Brain pericyte (primary cell): Measurements from ENCODE around the gene SYCP3.
"Not testable (repeated sequence)": the region's sequence is repeated elsewhere in the genome, so short reads cannot be mapped to it uniquely, and the experiment has no call there.

Experiments used
- DNase-seq: peaks from one replicate; pipeline ENCODE4 v3.0.0-alpha.2; 2012; ENCODE audit warnings: low read depth, low spot score

SYCP3 gene

GRCh38 chr12:101761350-101761749 is 22.1 kb upstream of the SYCP3 start:
- DNase-seq: no peak

DNA sequence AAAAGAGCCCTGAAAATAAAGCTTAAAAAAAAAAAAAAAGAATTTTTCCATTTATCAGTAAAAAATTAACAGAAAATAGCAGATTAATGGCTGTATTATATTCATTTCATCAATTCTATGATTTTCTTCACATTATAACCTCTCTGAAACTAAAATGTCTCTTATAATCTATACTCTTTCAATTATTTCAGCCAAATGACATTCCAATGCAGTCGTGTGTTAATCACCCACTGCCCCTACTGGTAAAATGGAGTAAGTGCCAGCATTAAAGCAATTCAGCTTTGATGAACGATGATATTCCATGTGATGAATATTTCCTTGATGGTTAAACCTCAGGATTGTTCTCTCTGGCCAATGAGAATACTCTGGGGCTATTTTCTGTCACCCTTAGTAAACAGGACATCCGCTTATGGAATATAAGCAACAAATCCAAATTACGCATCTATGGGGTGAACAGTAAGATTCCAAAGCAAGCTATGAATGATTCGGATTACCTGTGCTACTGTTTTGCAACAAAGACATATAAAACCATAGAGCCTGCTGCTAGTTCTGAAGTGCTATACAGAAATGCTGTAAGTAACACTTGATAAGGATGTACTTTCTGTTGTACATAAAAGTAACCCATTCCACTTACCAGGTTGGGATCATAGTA is 20.3 kb upstream of the SYCP3 start:
- no peak for DNase-seq

- no peak for DNase-seq
Measured at GRCh38 chr12:101750152-101750551, 10.9 kb upstream of the SYCP3 start.

DNA sequence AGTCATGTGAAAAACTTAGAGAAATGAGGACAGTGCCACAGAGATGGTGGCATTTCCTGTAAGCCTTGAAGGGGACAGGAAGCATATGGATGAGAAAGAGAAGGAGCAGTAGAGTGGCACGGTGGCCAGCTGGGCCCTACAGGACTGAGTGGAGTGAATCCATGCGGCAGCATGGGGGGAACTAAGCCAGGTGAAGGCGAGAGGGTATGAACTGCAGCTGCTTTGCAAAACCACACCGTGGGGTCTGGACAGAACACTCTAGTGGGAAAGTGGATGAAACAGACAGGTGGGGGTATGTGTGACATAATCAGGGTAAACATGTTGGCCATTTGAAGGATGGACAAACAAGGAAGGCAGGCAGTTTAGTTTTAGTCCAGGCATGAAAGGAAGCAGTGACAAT is 10.4 kb upstream of the SYCP3 start:
- DNase-seq: no peak

DNA sequence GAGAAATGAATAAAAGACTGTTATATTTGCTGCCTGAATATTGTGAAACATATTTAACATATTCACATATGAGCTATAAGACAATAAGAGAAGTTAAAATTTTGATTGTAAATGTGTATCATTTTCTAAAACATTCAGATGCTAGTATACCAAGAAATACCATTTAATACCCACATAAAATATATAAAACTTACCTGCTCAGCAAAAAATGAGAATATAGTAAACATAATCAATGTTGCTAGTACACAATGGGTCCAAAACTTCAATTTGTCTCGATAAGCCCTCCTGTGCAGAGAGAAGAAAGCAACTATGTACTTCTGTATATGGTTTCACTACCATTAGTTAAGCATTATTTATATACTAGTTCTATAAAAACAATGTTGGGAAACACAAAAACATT is 9.6 kb upstream of the SYCP3 start:
- no peak for DNase-seq

- no peak for DNase-seq
Measured at GRCh38 chr12:101747697-101748096, 8.4 kb upstream of the SYCP3 start.

DNA sequence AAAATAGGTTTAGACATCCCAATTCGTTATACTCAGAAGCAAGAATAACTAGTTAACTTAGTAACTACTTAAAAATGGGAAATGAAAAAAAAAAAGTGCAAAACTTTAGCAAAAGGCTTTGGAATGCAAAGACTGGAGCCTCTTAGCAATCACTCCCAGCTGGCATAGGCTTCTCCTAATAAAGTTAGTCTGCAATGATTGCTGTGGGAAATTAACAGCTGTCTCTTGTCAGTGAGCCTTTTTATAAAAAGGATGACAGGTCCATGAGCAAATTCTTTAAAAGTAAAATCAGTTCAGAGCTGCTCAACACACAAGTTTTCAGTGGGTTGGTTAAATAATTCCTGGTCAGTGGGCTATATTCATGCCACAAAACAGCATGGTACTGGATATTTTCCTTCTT is 7.4 kb upstream of the SYCP3 start:
- DNase-seq: no peak

DNA sequence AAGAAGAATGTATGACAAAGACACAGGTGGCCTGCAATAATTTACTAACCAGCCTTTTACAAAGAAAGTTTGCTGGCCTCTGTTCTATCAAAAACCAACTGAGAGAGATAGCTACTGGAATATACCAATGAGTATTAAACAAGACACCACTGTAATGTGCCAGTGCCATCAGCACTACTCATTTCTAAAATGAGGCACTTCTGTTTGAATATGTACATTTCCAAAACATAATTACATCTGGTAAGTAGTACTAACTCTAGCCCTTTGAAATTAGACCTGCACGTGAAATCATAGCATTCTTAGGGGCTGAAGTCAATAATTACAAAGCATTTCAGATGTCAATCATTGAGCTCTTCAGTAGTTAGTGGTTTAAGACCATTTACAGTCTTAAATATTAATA is 6.9 kb upstream of the SYCP3 start:
- DNase-seq: no peak

DNA sequence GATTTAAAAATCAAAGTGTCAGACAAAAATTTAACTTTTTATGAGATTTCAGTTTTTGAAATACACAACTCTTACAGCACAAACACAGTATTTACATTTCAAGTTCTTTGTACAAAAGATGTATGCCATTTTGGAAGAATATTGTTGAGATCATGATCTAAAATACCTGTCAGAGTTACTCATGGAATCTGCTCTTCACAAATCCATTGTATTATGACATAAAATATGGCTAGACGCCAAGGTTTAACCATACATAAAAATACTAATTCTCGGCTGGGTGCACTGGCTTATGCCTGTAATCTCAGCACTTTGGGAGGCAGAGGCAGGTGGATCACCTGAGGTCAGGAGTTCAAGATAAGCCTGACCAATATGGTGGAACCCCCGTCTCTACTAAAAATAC is 6.2 kb upstream of the SYCP3 start:
- DNase-seq: no peak

GRCh38 chr12:101743724-101744472 is 4.6 kb upstream of the SYCP3 start:
- no peak for DNase-seq

DNA sequence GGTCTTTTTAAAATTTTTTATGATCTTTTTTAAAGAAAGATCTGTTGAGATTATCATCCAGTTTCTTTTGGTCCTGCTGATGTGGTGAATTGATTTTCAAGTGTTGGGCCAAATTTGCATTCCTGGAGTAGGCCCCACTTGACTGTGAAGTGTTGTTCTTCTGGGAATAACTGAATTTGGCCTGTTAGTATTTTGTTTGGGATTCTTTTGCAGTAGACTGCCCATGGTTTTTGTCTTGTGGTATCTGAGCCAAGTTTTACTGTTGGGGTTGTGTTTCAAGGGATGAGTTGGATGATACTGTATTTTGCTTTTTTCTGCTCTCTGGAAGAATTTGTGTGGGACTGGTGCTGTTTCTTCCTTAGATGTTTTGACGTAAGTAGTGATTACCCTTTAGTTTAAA is 4.0 kb upstream of the SYCP3 start:
- no peak for DNase-seq

- DNase-seq: no peak
Measured at GRCh38 chr12:101740980-101741379, 1.7 kb upstream of the SYCP3 start.

- DNase-seq: no peak
Measured at GRCh38 chr12:101740566-101740965, 1.3 kb upstream of the SYCP3 start.

GRCh38 chr12:101737476-101737875 is 1.8 kb downstream of the SYCP3 start:
- no peak for DNase-seq

DNA sequence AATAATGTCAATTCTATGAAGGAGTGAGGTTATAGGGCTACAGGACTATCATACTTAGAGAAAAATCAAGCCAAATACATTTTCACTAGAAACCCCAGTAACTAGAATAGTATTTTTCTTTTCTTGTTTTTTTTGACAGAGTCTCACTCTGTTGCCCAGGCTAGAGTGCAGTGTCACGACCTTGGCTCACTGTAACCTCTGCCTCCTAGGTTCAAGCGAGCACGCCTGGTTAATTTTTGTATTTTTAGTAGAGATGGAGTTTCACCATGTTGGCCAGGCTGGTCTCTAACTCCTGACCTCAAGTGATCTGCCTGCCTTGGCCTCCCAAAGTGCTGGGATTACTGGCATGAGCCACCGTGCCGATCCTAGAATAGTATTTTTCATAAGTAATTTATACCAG is 4.8 kb downstream of the SYCP3 start:
- not testable (repeated sequence) for DNase-seq

DNA sequence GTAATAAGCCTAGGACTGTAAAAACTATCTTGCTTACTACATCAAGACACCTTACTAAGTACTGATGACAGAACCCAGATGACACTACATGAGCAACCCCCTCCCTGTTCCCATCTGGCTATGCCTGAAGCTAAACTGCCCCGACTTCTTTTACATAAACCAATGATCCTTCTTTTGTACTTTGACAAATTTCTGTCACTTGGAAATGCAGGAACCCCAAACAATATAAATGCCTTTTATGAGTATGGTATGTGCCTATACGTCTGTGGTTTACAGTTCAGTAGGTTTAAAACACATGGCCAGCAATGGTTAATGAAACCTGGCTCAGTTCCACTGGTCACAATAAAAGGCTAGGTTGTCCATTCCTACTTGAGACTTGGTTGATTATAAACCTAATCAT is 6.1 kb downstream of the SYCP3 start:
- DNase-seq: no peak

DNA sequence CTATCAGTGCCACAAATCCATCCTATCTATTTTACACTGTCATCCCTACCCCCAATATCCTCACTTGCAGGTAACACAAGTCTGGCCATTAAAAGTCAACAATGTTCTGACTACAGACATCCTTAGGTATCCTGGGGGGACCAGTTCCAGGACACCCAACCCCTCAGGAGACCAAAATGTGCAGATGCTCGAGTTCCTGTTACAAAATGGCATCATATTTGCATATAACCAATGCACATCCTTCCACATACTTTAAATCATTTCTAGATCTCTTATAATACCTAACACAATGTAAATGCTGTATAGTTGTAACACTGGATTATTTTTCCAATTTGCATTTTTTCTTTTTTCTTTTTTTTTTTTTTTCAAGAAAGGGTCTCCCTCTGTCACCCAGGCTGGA is 6.9 kb downstream of the SYCP3 start:
- no peak for DNase-seq

DNA sequence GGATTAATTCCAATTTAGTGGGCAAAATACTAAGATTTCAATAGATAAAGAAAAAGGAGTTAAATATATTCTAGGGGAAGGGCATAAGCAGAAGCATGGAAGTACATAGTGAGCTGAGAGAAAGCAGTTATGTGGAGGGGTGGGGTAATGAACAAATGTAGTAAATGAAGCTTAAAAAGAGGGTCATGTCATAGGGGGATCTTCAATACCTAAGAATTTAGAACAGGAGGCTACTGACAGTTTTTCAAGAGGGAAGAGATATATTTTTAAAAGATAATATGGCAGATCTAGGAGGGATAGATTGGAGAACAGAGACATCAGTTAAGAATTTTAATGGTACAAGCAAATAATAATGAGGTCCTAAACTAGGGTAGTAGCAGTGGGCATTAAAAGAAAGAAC is 9.4 kb downstream of the SYCP3 start:
- DNase-seq: no peak

GRCh38 chr12:101727098-101727497 is 12.2 kb downstream of the SYCP3 start:
- no peak for DNase-seq

DNA sequence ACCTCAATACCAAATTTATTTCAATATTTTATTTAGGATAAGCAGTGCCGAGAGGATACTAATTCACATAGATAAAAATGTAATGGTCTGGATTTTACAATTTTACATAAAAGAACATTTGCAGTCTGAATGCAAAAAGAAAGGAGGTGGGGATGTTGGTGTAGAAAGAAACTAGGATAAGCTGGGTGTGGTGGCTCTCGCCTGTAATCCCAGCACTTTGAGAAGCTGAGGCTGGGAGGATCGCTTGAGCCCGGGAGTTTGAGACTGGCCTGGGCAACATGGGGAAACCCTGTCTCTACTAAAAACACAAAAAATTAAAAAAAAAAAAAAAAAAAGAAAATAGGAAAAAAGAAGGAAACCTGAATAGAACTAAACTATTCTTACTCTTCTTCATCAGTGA is 16.9 kb downstream of the SYCP3 start:
- no peak for DNase-seq

GRCh38 chr12:101720118-101720517 is 19.1 kb downstream of the SYCP3 start:
- no peak for DNase-seq

GRCh38 chr12:101719566-101719965 is 19.7 kb downstream of the SYCP3 start:
- DNase-seq: no peak

DNA sequence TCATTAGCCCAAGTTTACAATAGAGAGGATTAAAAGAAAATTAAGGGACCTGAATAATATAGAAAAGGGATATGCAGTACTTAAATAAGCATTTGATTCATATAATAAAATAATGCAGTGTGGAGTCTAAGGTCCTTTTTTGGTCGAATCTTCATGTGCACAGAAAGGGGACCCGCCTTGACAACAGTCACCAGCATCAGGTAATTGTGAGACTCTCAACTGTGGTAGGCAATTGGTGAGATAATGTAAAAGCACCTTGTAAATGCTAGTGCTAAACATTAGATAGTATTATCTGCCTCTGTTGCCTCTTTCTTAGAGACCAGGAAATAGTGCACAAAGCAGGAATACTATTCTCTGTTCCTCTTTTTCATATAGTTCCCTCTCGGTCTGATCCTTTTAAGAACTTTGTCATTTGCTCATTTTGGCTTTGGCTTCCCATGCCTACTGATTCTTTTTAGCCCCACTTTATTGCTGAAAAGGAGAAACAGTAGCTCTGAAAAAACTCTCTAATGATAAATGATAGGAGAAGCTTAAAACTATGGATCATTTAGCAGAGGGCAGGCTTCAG is 24.3 kb downstream of the SYCP3 start:
- no peak for DNase-seq
